HCT116 (cell line): ENCODE measurements around the gene CS. TPM values are rescaled to one million over a fixed set of nuclear protein-coding genes. Genes with fewer than 3 reads are reported as not detected.

ENCODE experiments used
- ATAC-seq: fragments of 200-7000 bp; cut with Tn5 transposase; 2 replicates; pipeline ENCODE4 v1.9.1; 2020; ENCODE audit warnings: mild to moderate bottlenecking, moderate library complexity
- BruUV-seq: library from RNA; stranded (reverse); fragments of 400-500 nt; replicated peaks from 2 replicates; lab custom pipeline; 2021; lab: Mats Ljungman, UMichigan
- CTCF ChIA-PET: fragments of 300-600 bp; sonication (Branson Sonifier 250); formaldehyde crosslinking; loops from one replicate; lab custom pipeline; 2021; ENCODE audit warnings: antibody characterized with exemption; lab: Charles Lee
- POLR2A ChIA-PET: fragments of 300-600, 350-600 bp; sonication (Branson Sonifier 250); formaldehyde crosslinking; loops from one replicate; lab custom pipeline; 2021; ENCODE audit warnings: antibody characterized with exemption; lab: Charles Lee
- RAD21 ChIA-PET, 2 experiments: fragments of 300-600 bp; sonication (Branson Sonifier 250); formaldehyde crosslinking; loops; one replicate each; lab custom pipeline; 2023; ENCODE audit warnings: low total read pairs in 2 of 2; ENCODE audit not compliant: uncharacterized antibody in 2 of 2, unreplicated experiment in 2 of 2, low non-redundant PET in 1 of 2; lab: Charles Lee
- DNase-seq: peaks from one replicate; pipeline ENCODE4 v3.0.0-alpha.2; 2010; ENCODE audit warnings: low read depth, low spot score
- H2AFZ ChIP-seq: fragments of 200-600 bp; shearing (Covaris generic), sonication (generic); 2 replicates; pipeline ENCODE4 v1.6.1; 2017; ENCODE audit warnings: low read depth, mixed run types, mixed read lengths, antibody characterized with exemption, low read length; ENCODE audit not compliant: poor library complexity, severe bottlenecking
- H3K27ac ChIP-seq: 2 replicates; pipeline ENCODE4 v1.5.1; 2012; ENCODE audit warnings: low read depth, low read length
- H3K27me3 ChIP-seq: fragments of 200-600 bp; sonication (generic); 2 replicates; pipeline ENCODE4 v1.6.1; 2016; ENCODE audit warnings: mixed run types, low read length, mixed read lengths; ENCODE audit not compliant: insufficient read depth
- H3K36me3 ChIP-seq, 2 experiments: fragments of 200-500 bp in 1 of 2; fragments of 200-600 bp in 1 of 2; sonication (Bioruptor generic) in 1 of 2; sonication (generic) in 1 of 2; 2 replicates each; pipeline versions ENCODE4 v1.5.1 to v1.6.1; 2014 to 2016; ENCODE audit warnings: low read length in 2 of 2, inconsistent platforms in 1 of 2, mixed read lengths in 1 of 2, mixed run types in 1 of 2; ENCODE audit not compliant: insufficient read depth in 2 of 2, control insufficient read depth in 1 of 2
- H3K4me1 ChIP-seq, 2 experiments: fragments of 200-600 bp in 1 of 2; sonication (generic) in 1 of 2; 2 replicates each; pipeline versions ENCODE4 v1.5.1 to v1.6.1; 2012 to 2017; ENCODE audit warnings: low read length in 2 of 2, inconsistent platforms in 1 of 2, mild to moderate bottlenecking in 1 of 2, mixed read lengths in 1 of 2, mixed run types in 1 of 2, moderate library complexity in 1 of 2; ENCODE audit not compliant: insufficient read depth in 2 of 2, control insufficient read depth in 1 of 2
- H3K4me2 ChIP-seq: fragments of 200-600 bp; sonication (generic); 2 replicates; pipeline ENCODE4 v1.6.1; 2017; ENCODE audit warnings: mixed run types, low read length, mixed read lengths
- H3K4me3 ChIP-seq, 2 experiments: fragments of 200-600 bp in 1 of 2; sonication (generic) in 1 of 2; replicated peaks in 1 of 2; 2 replicates each; pipeline ENCODE4 v1.5.1; 2011 to 2016; ENCODE audit warnings: low read length in 2 of 2, control low read depth in 1 of 2, low read depth in 1 of 2, mild to moderate bottlenecking in 1 of 2, mixed read lengths in 1 of 2, mixed run types in 1 of 2
- H3K79me2 ChIP-seq: fragments of 200-600 bp; sonication (generic); 2 replicates; pipeline ENCODE4 v1.6.1; 2017; ENCODE audit warnings: mild to moderate bottlenecking, mixed run types, low read length, moderate library complexity, mixed read lengths; ENCODE audit not compliant: insufficient read depth
- H3K9ac ChIP-seq: fragments of 200-600 bp; sonication (generic); 2 replicates; pipeline ENCODE4 v1.6.1; 2016; ENCODE audit warnings: low read length, mixed read lengths
- H3K9me2 ChIP-seq: fragments of 200-600 bp; sonication (generic), shearing (Covaris generic); 2 replicates; pipeline ENCODE4 v1.6.1; 2017; ENCODE audit warnings: mixed run types, mild to moderate bottlenecking, moderate library complexity; ENCODE audit not compliant: insufficient read depth
- H3K9me3 ChIP-seq, 2 experiments: fragments of 200-500 bp in 1 of 2; fragments of 200-600 bp in 1 of 2; sonication (Bioruptor generic) in 1 of 2; sonication (generic) in 1 of 2; 2 replicates each; pipeline ENCODE4 v1.6.1; 2014 to 2017; ENCODE audit warnings: low read length in 2 of 2, mixed read lengths in 2 of 2, inconsistent platforms in 1 of 2, low read depth in 1 of 2, mild to moderate bottlenecking in 1 of 2, mixed run types in 1 of 2, moderate library complexity in 1 of 2; ENCODE audit not compliant: control insufficient read depth in 1 of 2, insufficient read depth in 1 of 2
- H4K20me1 ChIP-seq: fragments of 200-600 bp; sonication (generic), shearing (Covaris generic); 2 replicates; pipeline ENCODE4 v1.6.1; 2017; ENCODE audit warnings: mixed run types, mild to moderate bottlenecking, moderate library complexity; ENCODE audit not compliant: insufficient read depth
- CBX3 ChIP-seq: IDR thresholded peaks from 2 replicates; pipeline ENCODE4 v1.6.1; 2012; ENCODE audit warnings: low read depth
- ELF1 ChIP-seq: IDR thresholded peaks from 2 replicates; pipeline ENCODE4 v1.6.1; 2012; ENCODE audit warnings: low read depth, borderline replicate concordance
- EZH2 ChIP-seq: fragments of 200-600 bp; sonication (generic); IDR thresholded peaks from 2 replicates; pipeline ENCODE4 v1.6.1; 2017; ENCODE audit warnings: antibody characterized with exemption, mixed run types
- JUND ChIP-seq: IDR thresholded peaks from 2 replicates; pipeline ENCODE4 v1.6.1; 2012
- MAX ChIP-seq: IDR thresholded peaks from 2 replicates; pipeline ENCODE4 v1.6.1; 2012
- SIN3A ChIP-seq: IDR thresholded peaks from 2 replicates; pipeline ENCODE4 v1.6.1; 2012; ENCODE audit warnings: low read depth
- SP1 ChIP-seq: IDR thresholded peaks from 2 replicates; pipeline ENCODE4 v1.6.1; 2012; ENCODE audit warnings: low read depth
- YY1 ChIP-seq: IDR thresholded peaks from 2 replicates; pipeline ENCODE4 v1.6.1; 2011; ENCODE audit warnings: low read length, low read depth, moderate library complexity, mild to moderate bottlenecking; ENCODE audit not compliant: insufficient replicate concordance; ENCODE audit errors: extremely low read depth
- ZFX ChIP-seq: fragments of 450-650 bp; IDR thresholded peaks from 2 replicates; pipeline ENCODE4 v1.6.1; 2017
- intact Hi-C: fragments of 100-400 bp; cut with micrococcal nuclease; formaldehyde crosslinking; loops from 2 replicates; pipeline ENCODE4 v1.10.0; 2022
- total RNA-seq: library from RNA; stranded (reverse); gene quantifications from one replicate; pipeline ENCODE4 v1.2.1, GENCODE V29; 2021; ENCODE audit not compliant: unreplicated experiment

Gene CS
- total RNA-seq, 1 experiment from 2014 or later, result 270 TPM

- Histone ChIP-seq H3K9ac (no peak overlapping the region), H3K9me3 (no peaks in the 10 kb centered on the region), H3K79me2 (no peaks in the 10 kb centered on the region), H3K4me3 (no peak overlapping the region), H3K27me3 (no peaks in the 10 kb centered on the region), H3K36me3 (peaks cover 0 to 2% of the 10 kb centered on the region in 2 experiments; a peak in 1 of 4 replicates), H3K27ac (no peak overlapping the region), H2AFZ (no peak overlapping the region), H3K9me2 (no peaks in the 10 kb centered on the region), H4K20me1 (no peaks in the 10 kb centered on the region), H3K4me2 (no peak overlapping the region), H3K4me1 (peaks cover 0 to 6% of the 10 kb centered on the region in 2 experiments; a peak in 1 of 4 replicates)
- DNase-seq (no peak), ATAC-seq (peak; percentile 19; the same call in 1 of the 2 replicates)
- POLR2A ChIA-PET, result no interaction called here
- intact Hi-C loops, result no loop called here
- TF ChIP-seq JUND, result no peak
- TF ChIP-seq CBX3, result no peak
- TF ChIP-seq MAX, result no peak
- no peak for TF ChIP-seq YY1
- RAD21 ChIA-PET, result no interaction called here
- no TSS peak for BruUV-seq
- CTCF ChIA-PET, result no interaction called here
Measured at GRCh38 chr12:56230432-56231183, 69.5 kb downstream of the CS start.

GRCh38 chr12:56229916-56230431, 70.2 kb downstream of the CS start, which contains the start of gene SLC39A5:
Gene SLC39A5 (plus strand): TSS chr12:56230051. CDS start chr12:56231275, 1,224 bp downstream.
- no peak for ATAC-seq
- H3K36me3 ChIP-seq, result no peaks in the 10 kb centered on the region
- H3K27ac ChIP-seq, result no peak within 1 kb of the TSS
- no peak within 1 kb of the TSS for H3K4me3 ChIP-seq
- no peaks in the 10 kb centered on the region for H3K9me2 ChIP-seq
- no TSS peak for BruUV-seq
- H3K9me3 ChIP-seq, result no peaks in the 10 kb centered on the region
- intact Hi-C loops, result no loop called here
- no peaks in the 10 kb centered on the region for H3K79me2 ChIP-seq
- no peak within 1 kb of the TSS for H3K4me2 ChIP-seq
- no peaks in the 10 kb centered on the region for H4K20me1 ChIP-seq
- TF ChIP-seq MAX (no peak), SIN3A (no peak), EZH2 (no peak), SP1 (no peak), ZFX (no peak), ELF1 (no peak)
- H3K4me1 ChIP-seq, result peaks cover 0 to 10% of the 10 kb centered on the region in 2 experiments; a peak in 1 of 4 replicates
- no peaks in the 10 kb centered on the region for H3K27me3 ChIP-seq
- no peak within 1 kb of the TSS for H3K9ac ChIP-seq
- ChIA-PET CTCF (no interaction called here), POLR2A (no interaction called here), RAD21 (no interaction called here)
- no peak for DNase-seq
- no peak within 1 kb of the TSS for H2AFZ ChIP-seq
